Skeletal muscle tissue (tissue), 4 donors: ENCODE data around the gene TELO2. TPM values are rescaled to one million over a fixed set of nuclear protein-coding genes. Genes with fewer than 3 reads are reported as not detected.
A peak's percentile ranks its signal among the peaks of the same experiment; 100 is the strongest.

Source experiments
- H3K27ac ChIP-seq: one replicate; pipeline ENCODE4 v1.7.0; 2013; ENCODE audit warnings: mild to moderate bottlenecking, low read depth, low read length, inconsistent platforms
- H3K27me3 ChIP-seq, 3 donors: one replicate each; pipeline ENCODE4 v1.7.0; 2013; ENCODE audit warnings: low read length in 3 of 3; ENCODE audit not compliant: control insufficient read depth in 3 of 3, insufficient read depth in 3 of 3
- H3K36me3 ChIP-seq, 3 donors: one replicate each; pipeline ENCODE4 v1.7.0; 2013; ENCODE audit warnings: low read length in 3 of 3; ENCODE audit not compliant: control insufficient read depth in 3 of 3, insufficient read depth in 3 of 3
- H3K4me1 ChIP-seq, 3 donors: one replicate each; pipeline ENCODE4 v1.7.0; 2013; ENCODE audit warnings: low read length in 3 of 3, mild to moderate bottlenecking in 3 of 3; ENCODE audit not compliant: control insufficient read depth in 3 of 3, insufficient read depth in 3 of 3
- H3K4me3 ChIP-seq, 3 donors: one replicate each; pipeline ENCODE4 v1.7.0; 2013; ENCODE audit warnings: low read length in 3 of 3
- H3K9ac ChIP-seq, 3 donors: one replicate each; pipeline ENCODE4 v1.7.0; 2013; ENCODE audit warnings: low read length in 3 of 3, mild to moderate bottlenecking in 3 of 3, moderate library complexity in 2 of 3, low read depth in 1 of 3
- H3K9me3 ChIP-seq, 3 donors: one replicate each; pipeline ENCODE4 v1.7.0; 2013; ENCODE audit warnings: low read length in 3 of 3; ENCODE audit not compliant: control insufficient read depth in 3 of 3
- total RNA-seq: library from RNA; depleted of rRNA; stranded (reverse); fragments of >200 nt; gene quantifications from one replicate; pipeline ENCODE4 v1.2.3, GENCODE V29; 2014
- donor health status: Osteomylitis.

Gene TELO2
- total RNA-seq, 1 donor from 2014 or later = 11.0 TPM

DNA sequence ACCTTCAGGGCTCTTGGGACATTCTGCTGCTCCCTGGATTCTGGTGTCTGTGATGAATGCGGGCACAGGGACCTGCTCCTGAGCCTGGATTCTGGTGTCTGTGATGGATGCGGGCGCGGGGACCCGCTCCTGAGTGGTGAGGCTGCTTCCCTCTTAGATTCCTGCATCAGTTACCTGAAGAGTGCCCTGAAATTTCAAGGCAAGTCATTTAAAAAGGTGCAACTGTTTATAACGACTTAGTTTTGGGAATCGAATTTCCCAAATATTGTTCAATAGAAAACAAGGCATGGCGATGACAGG is 47.3 kb downstream of the TELO2 start:
- Histone ChIP-seq H3K36me3 (peaks cover 21 to 42% (median 22%) of the 10 kb centered on the region in 3 donors), H3K27ac (no peak overlapping the region)

DNA sequence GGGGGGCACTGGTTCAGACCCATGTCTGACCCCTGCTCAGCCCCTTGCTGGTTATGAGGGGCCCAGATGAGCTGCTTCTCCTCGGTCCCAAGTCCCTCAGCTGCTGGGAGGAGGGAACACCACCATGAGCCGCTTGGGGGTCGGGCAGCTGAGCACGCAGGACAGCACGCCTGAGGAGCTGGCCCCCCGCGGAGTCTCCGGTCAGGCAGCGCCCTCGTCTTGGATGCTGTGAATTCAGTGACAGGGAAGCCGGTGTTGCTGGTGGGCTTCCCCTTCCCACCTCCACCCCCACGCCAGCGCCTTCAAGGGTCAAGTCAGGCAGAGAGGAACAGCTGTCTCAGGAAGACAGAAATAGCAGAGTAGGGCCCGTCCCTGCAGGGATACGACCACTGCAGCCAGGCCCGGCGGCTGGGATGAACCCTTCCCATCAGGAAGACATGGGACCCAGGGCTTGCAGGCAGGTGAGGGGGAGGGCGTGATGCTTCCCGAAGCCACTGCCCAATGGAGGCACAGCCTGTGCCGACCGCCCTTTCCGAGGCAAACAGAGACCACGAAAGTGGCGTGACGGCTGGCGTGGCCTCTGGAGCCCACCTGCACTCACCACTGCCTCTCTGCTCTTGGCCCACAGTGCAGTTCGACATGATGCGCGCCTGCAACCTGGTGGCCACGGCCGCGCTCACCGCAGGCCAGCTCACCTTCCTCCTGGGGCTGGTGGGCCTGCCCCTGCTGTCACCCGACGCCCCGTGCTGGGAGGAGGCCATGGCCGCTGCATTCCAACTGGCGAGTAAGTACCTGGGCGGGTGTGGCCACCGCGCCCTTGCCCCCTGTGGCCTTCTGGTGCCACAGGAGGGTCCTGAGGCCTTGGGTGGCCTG is 48.4 kb downstream of the TELO2 start:
- Histone ChIP-seq H3K9ac (no peak overlapping the region), H3K36me3 (peaks cover 21 to 43% (median 22%) of the 10 kb centered on the region in 3 donors), H3K4me3 (no peak overlapping the region), H3K9me3 (no peaks in the 10 kb centered on the region), H3K27ac (peak overlapping the region; percentile 56), H3K27me3 (no peaks in the 10 kb centered on the region), H3K4me1 (peaks cover 44 to 79% (median 77%) of the 10 kb centered on the region in 3 donors)

More for the DNA sequence above, 47.3 kb downstream of the TELO2 start:
- Histone ChIP-seq H3K9ac (no peak overlapping the region), H3K27me3 (no peaks in the 10 kb centered on the region), H3K4me3 (no peak overlapping the region), H3K9me3 (no peaks in the 10 kb centered on the region), H3K4me1 (peaks cover 38 to 72% (median 70%) of the 10 kb centered on the region in 3 donors)

DNA sequence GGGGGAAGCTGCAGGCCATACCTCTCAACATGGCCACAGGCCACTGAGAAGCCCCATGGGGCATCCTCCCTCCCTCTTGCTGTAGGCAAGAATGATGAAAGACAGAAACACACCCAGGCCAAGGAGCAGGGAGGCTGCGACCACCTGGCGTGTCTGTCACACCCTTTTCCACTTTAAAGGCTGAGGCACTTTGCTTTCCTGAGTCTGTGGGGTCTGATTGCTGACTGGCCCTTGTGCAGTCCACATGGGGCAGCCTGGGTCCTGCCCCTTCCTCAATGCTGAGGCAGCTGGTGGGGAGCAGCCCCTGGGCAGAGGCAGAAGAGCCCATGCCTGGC is 49.0 kb downstream of the TELO2 start:
- Histone ChIP-seq H3K9me3 (no peaks in the 10 kb centered on the region), H3K4me1 (peaks cover 42 to 79% (median 77%) of the 10 kb centered on the region in 3 donors), H3K4me3 (no peak overlapping the region), H3K36me3 (peaks cover 17 to 38% (median 22%) of the 10 kb centered on the region in 3 donors), H3K27ac (peak overlapping the region; percentile 56), H3K27me3 (no peaks in the 10 kb centered on the region), H3K9ac (no peak overlapping the region)

DNA sequence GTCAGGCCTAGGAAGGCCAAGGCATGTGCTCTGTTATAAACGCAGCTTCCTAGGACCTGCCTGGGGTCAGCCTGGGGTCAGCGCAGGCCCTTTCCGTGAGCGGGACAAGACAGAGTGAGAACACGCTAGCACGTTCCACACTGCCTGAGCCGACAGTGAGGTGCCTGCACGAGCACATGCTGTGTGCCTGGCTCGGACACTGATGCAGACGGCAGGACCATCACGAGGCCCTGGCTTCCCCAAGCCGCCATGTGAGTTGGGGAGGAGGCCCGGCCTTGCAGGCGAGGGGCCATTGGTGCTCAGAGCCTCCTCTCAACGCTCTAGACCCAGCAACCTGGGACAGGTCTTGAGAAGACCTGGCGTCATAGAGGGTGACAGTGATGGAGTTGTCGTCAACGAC is 49.4 kb downstream of the TELO2 start:
- Histone ChIP-seq H3K9ac (peak overlapping the region in 1 of 3 donors; percentile 16), H3K27me3 (no peaks in the 10 kb centered on the region), H3K4me1 (peaks cover 38 to 77% (median 74%) of the 10 kb centered on the region in 3 donors), H3K4me3 (no peak overlapping the region), H3K27ac (peak overlapping the region; percentile 56), H3K9me3 (no peaks in the 10 kb centered on the region), H3K36me3 (peaks cover 17 to 36% (median 19%) of the 10 kb centered on the region in 3 donors)

DNA sequence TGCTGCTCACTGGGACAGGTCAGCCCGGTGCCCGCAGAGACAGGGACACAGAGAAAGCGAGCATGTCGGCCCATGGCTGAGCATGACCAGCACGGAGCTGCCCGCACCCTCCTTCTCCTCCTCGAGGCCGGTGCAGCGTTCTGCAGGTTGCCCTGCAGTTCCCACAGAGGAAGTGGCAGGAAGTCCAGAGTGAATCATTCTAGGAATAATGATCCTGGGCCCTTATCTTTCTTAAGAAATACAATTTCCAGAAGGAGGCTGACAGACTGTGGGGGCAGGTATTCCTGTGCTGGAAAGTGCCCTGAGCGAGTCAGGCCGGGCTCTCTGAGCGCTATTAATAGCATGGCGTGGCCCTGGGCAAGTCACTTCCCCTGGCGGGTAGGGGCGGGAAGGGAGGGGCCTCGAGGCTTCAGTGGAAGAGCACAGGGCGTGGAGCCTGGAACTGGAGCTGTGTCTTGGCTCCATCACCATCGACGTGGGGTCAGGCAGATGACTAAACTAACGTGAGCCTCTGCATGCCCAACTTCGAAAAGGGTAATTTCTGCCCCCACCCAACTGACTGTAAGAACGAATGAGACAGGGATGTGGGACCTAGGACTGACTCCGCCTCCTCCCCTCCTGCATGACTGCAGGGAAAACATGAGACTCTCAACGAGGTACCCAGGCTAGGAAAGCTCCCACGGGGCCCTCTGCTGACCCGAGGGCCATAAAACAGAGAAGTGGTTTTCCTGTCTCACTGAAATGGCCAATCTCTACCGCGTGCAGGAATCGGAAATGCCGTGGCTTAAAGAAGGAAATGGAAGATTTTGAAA is 50.1 kb downstream of the TELO2 start:
- Histone ChIP-seq H3K27me3 (no peaks in the 10 kb centered on the region), H3K27ac (peak overlapping the region; percentile 56), H3K9ac (peak overlapping the region in 1 of 3 donors; percentile 16), H3K36me3 (peaks cover 13 to 29% (median 16%) of the 10 kb centered on the region in 3 donors), H3K9me3 (no peaks in the 10 kb centered on the region), H3K4me1 (peaks cover 39 to 77% (median 74%) of the 10 kb centered on the region in 3 donors), H3K4me3 (no peak overlapping the region)

DNA sequence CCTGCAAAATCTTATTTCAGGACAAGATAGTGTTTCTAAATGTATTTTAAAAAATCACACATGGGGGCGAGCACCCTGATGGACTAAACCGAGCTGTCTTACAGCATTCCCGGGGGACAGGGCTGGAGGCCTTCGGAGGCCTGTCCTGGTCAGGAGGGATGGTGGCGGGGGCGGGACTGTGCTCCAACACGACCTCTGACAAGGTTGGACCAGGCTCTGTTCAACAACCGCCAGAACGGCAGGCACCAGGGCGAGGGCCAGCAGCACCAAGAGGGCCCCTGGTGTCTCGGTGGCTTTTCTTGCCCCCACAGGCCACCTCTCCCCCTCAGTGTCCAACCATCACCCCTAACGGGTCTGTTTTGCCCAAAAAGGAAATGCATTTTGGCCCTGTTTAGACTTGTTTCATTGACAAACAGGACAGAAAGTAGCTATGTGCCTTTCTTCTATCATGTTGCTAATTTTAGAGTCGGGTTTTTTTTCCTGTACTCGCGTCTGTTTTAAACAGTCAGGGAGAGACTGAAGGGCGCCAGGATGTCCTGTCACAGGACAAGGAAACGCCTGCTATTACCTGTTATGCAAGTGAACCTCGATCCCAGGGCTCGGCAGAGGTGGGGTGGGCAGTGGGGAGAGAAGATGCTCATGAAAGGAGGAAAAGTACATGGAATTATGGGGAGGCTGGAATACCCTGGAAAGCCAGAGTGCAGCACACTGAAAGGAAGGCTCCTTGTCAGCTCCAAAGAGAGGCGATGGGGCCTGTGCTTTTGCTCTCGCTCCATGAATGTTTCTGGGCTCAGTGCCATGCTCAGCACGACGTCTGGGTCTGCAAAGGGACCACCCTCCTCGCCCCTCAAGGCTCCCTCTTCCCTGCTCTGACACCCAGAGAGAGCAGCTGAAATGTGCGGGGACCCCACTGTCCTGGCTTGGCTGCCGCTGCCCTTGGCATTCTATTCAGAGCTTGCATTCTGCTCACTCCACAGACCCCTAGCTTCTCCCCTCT is 52.2 kb downstream of the TELO2 start:
- Histone ChIP-seq H3K27me3 (no peaks in the 10 kb centered on the region), H3K9me3 (no peaks in the 10 kb centered on the region), H3K36me3 (peaks cover 11 to 18% (median 13%) of the 10 kb centered on the region in 3 donors), H3K9ac (peak overlapping the region; percentile 23 to 82 (median 25)), H3K4me1 (peaks cover 57 to 80% (median 77%) of the 10 kb centered on the region in 3 donors), H3K4me3 (peak overlapping the region; percentile 35 to 67 (median 52)), H3K27ac (peak overlapping the region; percentile 80)

DNA sequence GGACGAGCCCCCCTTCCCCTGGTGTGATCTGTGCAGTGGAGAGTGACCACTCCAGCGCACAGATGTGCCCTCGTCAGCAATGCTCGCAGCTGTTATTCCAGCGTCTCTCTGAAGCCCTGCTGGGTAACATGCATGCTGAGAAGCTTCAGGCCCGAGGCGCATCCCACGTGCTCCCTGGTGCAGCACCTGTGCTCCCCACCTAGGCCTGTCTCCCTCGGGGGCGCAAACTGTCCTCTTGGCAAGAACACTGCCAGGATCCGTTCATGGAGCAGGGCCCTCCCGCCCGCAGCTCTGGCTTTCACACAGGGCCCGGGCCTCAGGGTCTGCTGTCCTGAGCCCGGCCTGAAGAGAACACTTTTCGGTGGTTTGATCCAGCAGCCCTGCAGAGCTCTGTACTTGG is 53.3 kb downstream of the TELO2 start:
- peaks cover 63 to 83% (median 80%) of the 10 kb centered on the region in 3 donors for H3K4me1 ChIP-seq
- H3K4me3 ChIP-seq = peak overlapping the region in 1 of 3 donors; percentile 61
- H3K27ac ChIP-seq = no peak overlapping the region

DNA sequence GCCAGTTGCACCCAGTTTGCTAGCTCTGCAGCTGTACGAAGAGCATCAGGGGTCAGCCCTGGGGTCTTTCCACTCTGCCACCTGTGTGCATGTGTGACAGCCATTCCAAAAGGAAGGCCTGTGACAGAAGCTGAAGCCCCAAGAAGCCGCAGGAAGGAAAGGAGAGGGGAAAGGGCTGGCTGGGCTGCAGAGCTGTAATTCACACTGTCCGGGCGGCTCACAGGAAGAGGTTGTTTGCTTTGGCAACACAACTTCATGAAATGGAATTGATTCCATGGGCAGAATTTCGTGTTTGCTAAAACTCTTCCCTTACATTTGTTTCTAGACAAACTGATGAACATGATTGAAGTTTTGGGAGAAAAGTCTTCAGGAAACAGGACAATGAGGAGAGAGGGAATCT is 55.1 kb downstream of the TELO2 start:
- Histone ChIP-seq H3K4me3 (peak overlapping the region in 1 of 3 donors; percentile 41), H3K27ac (peak overlapping the region; percentile 19), H3K9me3 (no peaks in the 10 kb centered on the region), H3K9ac (peak overlapping the region in 1 of 3 donors; percentile 50), H3K36me3 (peaks cover 5 to 6% (median 5%) of the 10 kb centered on the region in 3 donors), H3K4me1 (peaks cover 51 to 68% (median 63%) of the 10 kb centered on the region in 3 donors), H3K27me3 (no peaks in the 10 kb centered on the region)

More for the DNA sequence above, 53.3 kb downstream of the TELO2 start:
- peaks cover 10 to 18% (median 11%) of the 10 kb centered on the region in 3 donors for H3K36me3 ChIP-seq
- H3K27me3 ChIP-seq = no peaks in the 10 kb centered on the region
- H3K9me3 ChIP-seq = no peaks in the 10 kb centered on the region
- H3K9ac ChIP-seq = peak overlapping the region in 1 of 3 donors; percentile 82

DNA sequence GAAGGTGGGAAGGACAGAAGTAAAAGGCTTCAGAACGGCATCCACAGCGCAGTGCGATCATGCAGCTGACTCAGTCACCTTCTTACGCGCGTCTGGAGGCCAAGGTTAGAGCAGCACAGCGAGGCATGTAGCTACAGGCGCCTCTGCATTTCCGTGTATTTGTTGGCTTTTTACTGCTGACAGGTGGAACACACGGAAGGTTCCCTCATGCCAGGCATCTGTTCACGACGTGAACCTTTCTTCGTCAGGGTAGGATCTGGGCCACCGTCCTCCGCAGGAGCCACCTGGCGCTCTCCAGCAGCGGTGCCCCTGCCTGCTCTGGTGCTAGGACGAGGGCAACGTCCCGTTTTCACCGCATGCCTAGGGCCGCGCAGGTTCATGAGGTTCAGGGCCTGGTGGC is 55.6 kb downstream of the TELO2 start:
- peaks cover 51 to 64% (median 59%) of the 10 kb centered on the region in 3 donors for H3K4me1 ChIP-seq

More for the DNA sequence above, 55.6 kb downstream of the TELO2 start:
- peaks cover 5 to 7% (median 5%) of the 10 kb centered on the region in 3 donors for H3K36me3 ChIP-seq
- H3K4me3 ChIP-seq = no peak overlapping the region
- H3K27ac ChIP-seq = peak overlapping the region; percentile 19
- H3K9me3 ChIP-seq = no peaks in the 10 kb centered on the region
- H3K9ac ChIP-seq = no peak overlapping the region
- no peaks in the 10 kb centered on the region for H3K27me3 ChIP-seq
